GM13977 (cell line): ENCODE measurements around the gene CDKL1.

Source experiments
- DNase-seq: peaks from one replicate; pipeline ENCODE4 v3.0.0; 2012; ENCODE audit warnings: low spot score
- CTCF ChIP-seq: IDR thresholded peaks from 2 replicates; pipeline ENCODE4 v1.5.1; 2012; ENCODE audit warnings: mild to moderate bottlenecking, control low read depth; ENCODE audit not compliant: insufficient read depth; ENCODE audit errors: extremely low read depth, missing control alignments
- in situ Hi-C: fragments of 300-500 bp; cut with MboI; formaldehyde crosslinking; loops from one replicate; pipeline ENCODE4 v1.12.0; 2022; ENCODE audit warnings: low sequenced_read_pairs, low pct_unique_long_range_greater_than_20kb, mixed read lengths, inconsistent platforms; ENCODE audit not compliant: unreplicated experiment

The CDKL1 gene

GRCh38 chr14:50308363-50308915, 88.2 kb downstream of the CDKL1 start:
- in situ Hi-C loops, result no loop called here
- DNase-seq, result no peak
- no peak for TF ChIP-seq CTCF

- DNase-seq, result no peak
- in situ Hi-C loops, result no loop called here
- TF ChIP-seq CTCF, result no peak
Measured at GRCh38 chr14:50303744-50304471, 92.8 kb downstream of the CDKL1 start.

GRCh38 chr14:50301914-50302313, 94.8 kb downstream of the CDKL1 start:
- TF ChIP-seq CTCF, result no peak
- DNase-seq, result no peak
- in situ Hi-C loops, result no loop called here

GRCh38 chr14:50299585-50299984, 97.1 kb downstream of the CDKL1 start:
- DNase-seq, result no peak
- in situ Hi-C loops, result no loop called here
- TF ChIP-seq CTCF, result no peak

- TF ChIP-seq CTCF, result no peak
- in situ Hi-C loops, result no loop called here
Measured at GRCh38 chr14:50290306-50290705, 106.4 kb downstream of the CDKL1 start.

GRCh38 chr14:50288146-50288545, 108.5 kb downstream of the CDKL1 start:
- TF ChIP-seq CTCF, result no peak
- in situ Hi-C loops, result no loop called here
- no peak for DNase-seq

More at GRCh38 chr14:50290306-50290705, 106.4 kb downstream of the CDKL1 start:
- no peak for DNase-seq

GRCh38 chr14:50285861-50286260, 110.8 kb downstream of the CDKL1 start:
- TF ChIP-seq CTCF, result no peak
- in situ Hi-C loops, result no loop called here
- DNase-seq, result no peak
